Natural killer cell (primary cell): ENCODE results near the gene MTREX. TPM values are rescaled to one million over a fixed set of nuclear protein-coding genes. Genes with fewer than 3 reads are reported as not detected.
A peak's percentile ranks its signal among the peaks of the same experiment; 100 is the strongest.
"Not testable (repeated sequence)": the region's sequence is repeated elsewhere in the genome, so short reads cannot be mapped to it uniquely, and the experiment has no call there.

Source experiments
- ATAC-seq, 3 donors: fragments of 150-1000 bp in 2 of 3; fragments of 200-7000 bp in 1 of 3; cut with Tn5 transposase; 1 replicate in 1 of 3; 2 replicates in 2 of 3; pipeline ENCODE4 v1.10.0; 2021; ENCODE audit warnings: mild to moderate bottlenecking in 2 of 3, moderate library complexity in 2 of 3
- DNase-seq, 2 donors: peaks; one replicate each; pipeline versions ENCODE4 v3.0.0 to v3.0.0-alpha.2; 2013 to 2021; ENCODE audit warnings: mixed read lengths in 1 of 2
- H3K27ac ChIP-seq: one replicate; pipeline ENCODE4 v1.5.1; 2013; ENCODE audit warnings: mild to moderate bottlenecking, low read length
- H3K27me3 ChIP-seq: one replicate; pipeline ENCODE4 v1.6.1; 2013; ENCODE audit warnings: low read length; ENCODE audit not compliant: control insufficient read depth, insufficient read depth
- H3K36me3 ChIP-seq: one replicate; pipeline ENCODE4 v1.6.1; 2013; ENCODE audit warnings: low read length; ENCODE audit not compliant: control insufficient read depth, insufficient read depth
- H3K4me1 ChIP-seq: one replicate; pipeline ENCODE4 v1.6.1; 2013; ENCODE audit warnings: low read length; ENCODE audit not compliant: control insufficient read depth, insufficient read depth
- H3K4me3 ChIP-seq: one replicate; pipeline ENCODE4 v1.5.1; 2013; ENCODE audit warnings: low read length
- H3K9me3 ChIP-seq: one replicate; pipeline ENCODE4 v1.6.1; 2013; ENCODE audit warnings: low read length; ENCODE audit not compliant: control insufficient read depth, insufficient read depth
- H3K27ac Mint-ChIP-seq, 2 donors: one replicate each; pipeline ENCODE4 v1.8.0; 2022; ENCODE audit warnings: mild to moderate bottlenecking in 2 of 2, mixed read lengths in 2 of 2, moderate library complexity in 1 of 2
- H3K27me3 Mint-ChIP-seq, 2 donors: one replicate each; pipeline ENCODE4 v1.8.0; 2022; ENCODE audit warnings: low read depth in 2 of 2, mixed read lengths in 2 of 2
- H3K36me3 Mint-ChIP-seq: one replicate; pipeline ENCODE4 v1.8.0; 2022; ENCODE audit warnings: mixed read lengths
- H3K4me1 Mint-ChIP-seq, 2 donors: one replicate each; pipeline ENCODE4 v1.8.0; 2022; ENCODE audit warnings: mixed read lengths in 2 of 2
- H3K4me3 Mint-ChIP-seq: one replicate; pipeline ENCODE4 v1.8.0; 2022; ENCODE audit warnings: mild to moderate bottlenecking, moderate library complexity, mixed read lengths
- H3K9me3 Mint-ChIP-seq, 2 donors: one replicate each; pipeline ENCODE4 v1.8.0; 2022; ENCODE audit warnings: mixed read lengths in 2 of 2
- WGBS: methylation state at CpG from one replicate; pipeline ENCODE4 v1.1.7; 2013; ENCODE audit warnings: missing lambda C conversion rate; ENCODE audit not compliant: insufficient coverage; 5-methylcytosine and 5-hydroxymethylcytosine counted together
- intact Hi-C: fragments of 100-400 bp; cut with micrococcal nuclease; formaldehyde crosslinking; loops from one replicate; pipeline ENCODE4 v1.14.2; 2022
- total RNA-seq, 4 donors: library from RNA; stranded (reverse); fragments of 120-200 nt in 1 of 4; gene quantifications; one replicate each; pipeline versions ENCODE4 v1.2.3 to v1.2.4, GENCODE V29; 2013 to 2022
- TF ChIP-seq, protein P1 (sequence below): fragments of 200-600 bp; IDR thresholded peaks from one replicate; pipeline ENCODE4 v1.8.0; 2022; ENCODE audit warnings: antibody characterized with exemption

The MTREX gene
- total RNA-seq, 3 donors from 2014 or later (not counting 1 experiment from before 2014, with no cell fraction given) = 64.5 to 82.2 (median 77.6) TPM

- Mint-ChIP-seq H3K9me3 (no peaks in the 10 kb centered on the region), H3K27ac (no peak overlapping the region), H3K4me3 (no peak overlapping the region), H3K4me1 (peaks cover 49 to 52% of the 10 kb centered on the region in 2 donors), H3K27me3 (no peaks in the 10 kb centered on the region), H3K36me3 (no peaks in the 10 kb centered on the region)
- Histone ChIP-seq H3K4me3 (no peak overlapping the region), H3K4me1 (peaks cover 2% of the 10 kb centered on the region), H3K36me3 (peaks cover 2% of the 10 kb centered on the region), H3K27ac (no peak overlapping the region), H3K9me3 (no peaks in the 10 kb centered on the region), H3K27me3 (no peaks in the 10 kb centered on the region)
- intact Hi-C loops = no loop called here
- ATAC-seq = no peak
- DNase-seq = no peak
- TF ChIP-seq, protein P1, sequence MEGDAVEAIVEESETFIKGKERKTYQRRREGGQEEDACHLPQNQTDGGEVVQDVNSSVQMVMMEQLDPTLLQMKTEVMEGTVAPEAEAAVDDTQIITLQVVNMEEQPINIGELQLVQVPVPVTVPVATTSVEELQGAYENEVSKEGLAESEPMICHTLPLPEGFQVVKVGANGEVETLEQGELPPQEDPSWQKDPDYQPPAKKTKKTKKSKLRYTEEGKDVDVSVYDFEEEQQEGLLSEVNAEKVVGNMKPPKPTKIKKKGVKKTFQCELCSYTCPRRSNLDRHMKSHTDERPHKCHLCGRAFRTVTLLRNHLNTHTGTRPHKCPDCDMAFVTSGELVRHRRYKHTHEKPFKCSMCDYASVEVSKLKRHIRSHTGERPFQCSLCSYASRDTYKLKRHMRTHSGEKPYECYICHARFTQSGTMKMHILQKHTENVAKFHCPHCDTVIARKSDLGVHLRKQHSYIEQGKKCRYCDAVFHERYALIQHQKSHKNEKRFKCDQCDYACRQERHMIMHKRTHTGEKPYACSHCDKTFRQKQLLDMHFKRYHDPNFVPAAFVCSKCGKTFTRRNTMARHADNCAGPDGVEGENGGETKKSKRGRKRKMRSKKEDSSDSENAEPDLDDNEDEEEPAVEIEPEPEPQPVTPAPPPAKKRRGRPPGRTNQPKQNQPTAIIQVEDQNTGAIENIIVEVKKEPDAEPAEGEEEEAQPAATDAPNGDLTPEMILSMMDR = no peak
Observed at GRCh38 chr5:55316837-55317236, 9.0 kb downstream of the MTREX start.

DNA sequence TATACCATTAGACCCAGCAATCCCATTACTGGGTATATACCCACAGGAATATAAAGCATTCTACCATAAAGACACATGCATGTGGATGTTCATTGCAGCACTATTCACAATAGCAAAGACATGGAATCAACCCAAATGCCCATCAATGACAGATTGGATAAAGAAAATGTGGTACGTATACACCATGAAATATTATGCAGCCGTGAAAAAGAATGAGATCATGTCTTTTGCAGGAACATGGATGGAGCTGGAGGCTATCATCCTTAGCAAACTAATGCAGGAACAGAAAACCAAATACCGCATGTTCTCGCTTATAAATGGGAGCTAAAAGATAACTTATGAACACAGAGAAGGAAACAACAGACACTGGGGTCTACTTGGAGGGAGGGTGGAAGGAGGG, 10.4 kb downstream of the MTREX start:
- intact Hi-C loops, H3K9me3 Mint-ChIP-seq, H3K9me3 ChIP-seq, H3K4me3 ChIP-seq, H3K36me3 Mint-ChIP-seq, H3K4me3 Mint-ChIP-seq, H3K27me3 ChIP-seq, H3K27me3 Mint-ChIP-seq, H3K4me1 ChIP-seq, DNase-seq, ATAC-seq, H3K27ac ChIP-seq, H3K27ac Mint-ChIP-seq, H3K36me3 ChIP-seq: not testable (repeated sequence)
- H3K4me1 Mint-ChIP-seq = peaks cover 48 to 55% of the 10 kb centered on the region in 2 donors
- WGBS = 92% methylated on average over 4 of the region's 4 CpGs

- H3K4me3 Mint-ChIP-seq = no peak overlapping the region
- intact Hi-C loops = no loop called here
- DNase-seq (no peak), ATAC-seq (no peak)
- peaks cover 39 to 46% of the 10 kb centered on the region in 2 donors for H3K4me1 Mint-ChIP-seq
- peak overlapping the region in 1 of 2 donors; percentile 31 for H3K27ac Mint-ChIP-seq
- H3K36me3 Mint-ChIP-seq = no peaks in the 10 kb centered on the region
- Histone ChIP-seq H3K36me3 (peaks cover 8% of the 10 kb centered on the region), H3K4me1 (no peaks in the 10 kb centered on the region), H3K9me3 (no peaks in the 10 kb centered on the region), H3K27me3 (no peaks in the 10 kb centered on the region), H3K27ac (no peak overlapping the region), H3K4me3 (no peak overlapping the region)
- TF ChIP-seq, protein P1 = no peak
- no CpG with 5 or more reads among the region's 1 CpG for WGBS
- H3K27me3 Mint-ChIP-seq = no peaks in the 10 kb centered on the region
- no peaks in the 10 kb centered on the region for H3K9me3 Mint-ChIP-seq
Observed at GRCh38 chr5:55319491-55319890, 11.7 kb downstream of the MTREX start.

DNA sequence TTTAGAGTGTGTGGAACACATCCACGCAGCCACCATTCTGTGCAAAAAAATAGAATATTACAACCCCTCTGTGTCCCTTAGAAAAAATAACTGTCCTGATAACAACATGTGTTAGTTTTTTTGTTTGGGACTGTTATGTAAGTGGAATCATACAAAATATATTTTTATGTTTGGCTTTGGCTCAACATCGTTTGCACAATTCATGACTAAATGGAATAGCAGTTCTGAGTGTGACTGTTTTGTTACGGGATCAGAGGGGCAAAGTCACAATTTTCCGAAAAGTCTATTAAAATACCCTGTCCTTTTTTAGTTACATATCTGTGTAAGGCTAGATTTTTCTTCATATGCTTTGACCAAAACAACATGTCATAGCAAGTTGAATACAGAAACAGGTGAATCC, 12.8 kb downstream of the MTREX start:
- Histone ChIP-seq H3K9me3 (no peaks in the 10 kb centered on the region), H3K36me3 (peaks cover 11% of the 10 kb centered on the region), H3K4me3 (no peak overlapping the region), H3K4me1 (no peaks in the 10 kb centered on the region), H3K27ac (no peak overlapping the region), H3K27me3 (no peaks in the 10 kb centered on the region)
- peaks cover 33 to 41% of the 10 kb centered on the region in 2 donors for H3K4me1 Mint-ChIP-seq
- 75% methylated on average over 1 of the region's 4 CpGs for WGBS
- H3K9me3 Mint-ChIP-seq = no peaks in the 10 kb centered on the region
- intact Hi-C loops = no loop called here
- ATAC-seq = no peak
- H3K4me3 Mint-ChIP-seq = no peak overlapping the region
- H3K27ac Mint-ChIP-seq = no peak overlapping the region
- no peaks in the 10 kb centered on the region for H3K27me3 Mint-ChIP-seq
- H3K36me3 Mint-ChIP-seq = no peaks in the 10 kb centered on the region
- TF ChIP-seq, protein P1 = no peak
- no peak for DNase-seq
